IPS DF 6.9 (cell line): Measurements from ENCODE around the gene CCDC182.

Source experiments
- DNase-seq: peaks from one replicate; pipeline ENCODE4 v3.0.0-alpha.2; 2013; ENCODE audit warnings: low read depth, low spot score
- H3K27ac ChIP-seq: one replicate; pipeline ENCODE4 v1.5.1; 2013; ENCODE audit warnings: low read length, control low read depth
- H3K27me3 ChIP-seq: 2 replicates; pipeline ENCODE4 v1.6.1; 2013; ENCODE audit warnings: mild to moderate bottlenecking, low read length; ENCODE audit not compliant: control insufficient read depth, insufficient read depth
- H3K36me3 ChIP-seq: 2 replicates; pipeline ENCODE4 v1.6.1; 2013; ENCODE audit warnings: low read length; ENCODE audit not compliant: control insufficient read depth, insufficient read depth
- H3K4me1 ChIP-seq: 2 replicates; pipeline ENCODE4 v1.6.1; 2013; ENCODE audit warnings: low read length; ENCODE audit not compliant: control insufficient read depth, insufficient read depth
- H3K4me3 ChIP-seq: 2 replicates; pipeline ENCODE4 v1.5.1; 2013; ENCODE audit warnings: mild to moderate bottlenecking, low read length
- H3K9me3 ChIP-seq: 2 replicates; pipeline ENCODE4 v1.6.1; 2013; ENCODE audit warnings: low read length, inconsistent platforms; ENCODE audit not compliant: control insufficient read depth, insufficient read depth
- WGBS: extraction: QIAGEN DNeasy Blood & Tissue Kit; methylation state at CpG from one replicate; pipeline ENCODE4 v1.1.7; 2013; ENCODE audit warnings: mixed read lengths, missing lambda C conversion rate; ENCODE audit not compliant: insufficient read length, insufficient coverage; 5-methylcytosine and 5-hydroxymethylcytosine counted together

Gene CCDC182

GRCh38 chr17:57730026-57730701 lies 14.9 kb downstream of the CCDC182 start:
- DNase-seq, result no peak
- Histone ChIP-seq H3K4me1 (no peaks in the 10 kb centered on the region), H3K27ac (no peak overlapping the region), H3K36me3 (no peaks in the 10 kb centered on the region), H3K9me3 (no peaks in the 10 kb centered on the region), H3K27me3 (no peaks in the 10 kb centered on the region), H3K4me3 (no peak overlapping the region)
- 100% methylated on average over 1 of the region's 3 CpGs for WGBS

GRCh38 chr17:57727630-57728175 lies 17.4 kb downstream of the CCDC182 start:
- no peaks in the 10 kb centered on the region for H3K36me3 ChIP-seq
- no peaks in the 10 kb centered on the region for H3K9me3 ChIP-seq
- WGBS, result no CpG with 5 or more reads among the region's 8 CpGs
- no peak for DNase-seq
- H3K4me3 ChIP-seq, result no peak overlapping the region
- H3K4me1 ChIP-seq, result no peaks in the 10 kb centered on the region
- H3K27me3 ChIP-seq, result no peaks in the 10 kb centered on the region
- no peak overlapping the region for H3K27ac ChIP-seq

- no peaks in the 10 kb centered on the region for H3K4me1 ChIP-seq
Observed at GRCh38 chr17:57726838-57727237, 18.3 kb downstream of the CCDC182 start.

GRCh38 chr17:57726213-57726790 lies 18.8 kb downstream of the CCDC182 start:
- Histone ChIP-seq H3K4me1 (no peaks in the 10 kb centered on the region), H3K4me3 (no peak overlapping the region), H3K27ac (no peak overlapping the region), H3K9me3 (no peaks in the 10 kb centered on the region), H3K36me3 (no peaks in the 10 kb centered on the region), H3K27me3 (no peaks in the 10 kb centered on the region)
- no CpG with 5 or more reads among the region's 9 CpGs for WGBS
- no peak for DNase-seq

More at GRCh38 chr17:57726838-57727237, 18.3 kb downstream of the CCDC182 start:
- Histone ChIP-seq H3K27me3 (no peaks in the 10 kb centered on the region), H3K4me3 (no peak overlapping the region), H3K36me3 (no peaks in the 10 kb centered on the region), H3K27ac (no peak overlapping the region), H3K9me3 (no peaks in the 10 kb centered on the region)
- DNase-seq, result no peak
- WGBS, result no CpG with 5 or more reads among the region's 5 CpGs

GRCh38 chr17:57724729-57725125 lies 20.4 kb downstream of the CCDC182 start:
- no CpG with 5 or more reads among the region's 5 CpGs for WGBS
- H3K36me3 ChIP-seq, result no peaks in the 10 kb centered on the region
- H3K9me3 ChIP-seq, result no peaks in the 10 kb centered on the region
- no peak overlapping the region for H3K4me3 ChIP-seq
- no peaks in the 10 kb centered on the region for H3K27me3 ChIP-seq
- H3K4me1 ChIP-seq, result no peaks in the 10 kb centered on the region
- no peak for DNase-seq
- no peak overlapping the region for H3K27ac ChIP-seq

GRCh38 chr17:57724026-57724728 lies 20.9 kb downstream of the CCDC182 start:
- H3K27ac ChIP-seq, result no peak overlapping the region

GRCh38 chr17:57723427-57724025 lies 21.6 kb downstream of the CCDC182 start:
- no CpG with 5 or more reads among the region's 13 CpGs for WGBS
- H3K27ac ChIP-seq, result no peak overlapping the region
- H3K4me1 ChIP-seq, result no peaks in the 10 kb centered on the region
- H3K4me3 ChIP-seq, result no peak overlapping the region
- H3K36me3 ChIP-seq, result no peaks in the 10 kb centered on the region
- H3K27me3 ChIP-seq, result no peaks in the 10 kb centered on the region
- DNase-seq, result no peak
- H3K9me3 ChIP-seq, result no peaks in the 10 kb centered on the region

More at GRCh38 chr17:57724026-57724728, 20.9 kb downstream of the CCDC182 start:
- Histone ChIP-seq H3K36me3 (no peaks in the 10 kb centered on the region), H3K4me3 (no peak overlapping the region), H3K27me3 (no peaks in the 10 kb centered on the region), H3K9me3 (no peaks in the 10 kb centered on the region), H3K4me1 (no peaks in the 10 kb centered on the region)
- WGBS, result no CpG with 5 or more reads among the region's 14 CpGs
- no peak for DNase-seq

- no peaks in the 10 kb centered on the region for H3K27me3 ChIP-seq
Observed at GRCh38 chr17:57722704-57723043, 22.4 kb downstream of the CCDC182 start.

GRCh38 chr17:57721967-57722703 lies 23.0 kb downstream of the CCDC182 start:
- no peak overlapping the region for H3K4me3 ChIP-seq
- H3K4me1 ChIP-seq, result no peaks in the 10 kb centered on the region
- no peaks in the 10 kb centered on the region for H3K36me3 ChIP-seq
- DNase-seq, result no peak
- no CpG with 5 or more reads among the region's 3 CpGs for WGBS
- no peaks in the 10 kb centered on the region for H3K9me3 ChIP-seq
- no peaks in the 10 kb centered on the region for H3K27me3 ChIP-seq
- H3K27ac ChIP-seq, result no peak overlapping the region

More at GRCh38 chr17:57722704-57723043, 22.4 kb downstream of the CCDC182 start:
- Histone ChIP-seq H3K9me3 (no peaks in the 10 kb centered on the region), H3K4me1 (no peaks in the 10 kb centered on the region), H3K36me3 (no peaks in the 10 kb centered on the region), H3K4me3 (no peak overlapping the region), H3K27ac (no peak overlapping the region)
- no CpG with 5 or more reads among the region's 7 CpGs for WGBS
- DNase-seq, result no peak
